ENCODE results near the gene CHAC1. TPM values are rescaled to one million over a fixed set of nuclear protein-coding genes. Genes with fewer than 3 reads are reported as not detected.

CHAC1 gene
- total and polyA plus RNA-seq, 8 donors: 1.3 to 61.6 (median 5.0) TPM

- H3K27ac ChIP-seq: peak overlapping the region in 1 of 5 donors; percentile 3
- DNase-seq: no peak
These were observed 15.3 kb upstream of the CHAC1 start for GRCh38 chr15:40937762-40938535.

GRCh38 chr15:40938536-40938870 lies 14.8 kb upstream of the CHAC1 start:
- WGBS, 5 donors: 89 to 92% (median 92%) methylated on average over 6 of the region's 6 CpGs
- TF ChIP-seq POLR2AphosphoS5 (IDR thresholded peaks at IDR 0.05): no peak
- TF ChIP-seq POLR2A (IDR thresholded peaks at IDR 0.05): no peak
- TF ChIP-seq CTCF (IDR thresholded peaks at IDR 0.05): no peak
- TF ChIP-seq EP300 (IDR thresholded peaks at IDR 0.05): no peak
- intact Hi-C loops (cut with DNase I; ENCODE audit: low total_unique reads): no loop called here
- Histone ChIP-seq H3K27me3 (no peaks in the 10 kb centered on the region), H3K27ac (no peak overlapping the region), H3K9me3 (no peaks in the 10 kb centered on the region), H3K36me3 (peaks cover 0 to 18% (median 0%) of the 10 kb centered on the region in 4 donors), H3K4me1 (peaks cover 22 to 43% (median 30%) of the 10 kb centered on the region in 4 donors), H3K4me3 (no peak overlapping the region)
- no peak for DNase-seq

More at GRCh38 chr15:40937762-40938535, 15.3 kb upstream of the CHAC1 start:
- Histone ChIP-seq H3K36me3 (peaks cover 0 to 18% (median 0%) of the 10 kb centered on the region in 4 donors), H3K4me1 (peaks cover 22 to 40% (median 29%) of the 10 kb centered on the region in 4 donors), H3K4me3 (peak overlapping the region in 1 of 4 donors; percentile 19), H3K9me3 (no peaks in the 10 kb centered on the region), H3K27me3 (peaks cover 0 to 2% (median 0%) of the 10 kb centered on the region in 3 donors)
- WGBS, 5 donors: 64 to 76% (median 72%) methylated on average over 16 to 19 of the region's 19 CpGs
- intact Hi-C loops (cut with DNase I; ENCODE audit: low total_unique reads): no loop called here
- TF ChIP-seq POLR2A (IDR thresholded peaks at IDR 0.05): no peak
- TF ChIP-seq CTCF (IDR thresholded peaks at IDR 0.05): peak in 3 of 7 experiments; percentile 11 to 22 (median 22)

GRCh38 chr15:40940296-40940801 lies 12.9 kb upstream of the CHAC1 start:
- Histone ChIP-seq H3K27me3 (no peaks in the 10 kb centered on the region), H3K27ac (peak overlapping the region; percentile 23 to 90 (median 88)), H3K9me3 (no peaks in the 10 kb centered on the region), H3K4me3 (no peak overlapping the region), H3K4me1 (peaks cover 22 to 46% (median 35%) of the 10 kb centered on the region in 4 donors), H3K36me3 (peaks cover 0 to 10% (median 0%) of the 10 kb centered on the region in 4 donors)
- intact Hi-C loops (cut with DNase I; ENCODE audit: low total_unique reads): no loop called here
- WGBS, 5 donors: 47 to 64% (median 58%) methylated on average over 10 to 15 of the region's 15 CpGs
- DNase-seq: peak in 1 of 2 donors; percentile 46
- TF ChIP-seq EP300 (IDR thresholded peaks at IDR 0.05) (no peak), POLR2A (IDR thresholded peaks at IDR 0.05) (no peak), POLR2AphosphoS5 (IDR thresholded peaks at IDR 0.05) (no peak), CTCF (IDR thresholded peaks at IDR 0.05) (no peak)

- peak overlapping the region; percentile 52 to 59 (median 54) for H3K4me3 ChIP-seq
- 12 to 38% (median 20%) methylated on average over 7 of the region's 7 CpGs for WGBS, 5 donors
- peak in 1 of 2 donors; percentile 36 for DNase-seq
- TF ChIP-seq CTCF (IDR thresholded peaks at IDR 0.05) (no peak), EP300 (IDR thresholded peaks at IDR 0.05) (no peak), POLR2A (IDR thresholded peaks at IDR 0.05) (no peak), POLR2AphosphoS5 (IDR thresholded peaks at IDR 0.05) (no peak)
- H3K9me3 ChIP-seq: no peaks in the 10 kb centered on the region
- intact Hi-C loops (cut with DNase I; ENCODE audit: low total_unique reads): no loop called here
- H3K36me3 ChIP-seq: peaks cover 0 to 9% (median 0%) of the 10 kb centered on the region in 4 donors
- H3K27ac ChIP-seq: peak overlapping the region; percentile 79 to 90 (median 88)
- H3K4me1 ChIP-seq: peaks cover 22 to 53% (median 37%) of the 10 kb centered on the region in 4 donors
- H3K27me3 ChIP-seq: no peaks in the 10 kb centered on the region
These were observed 12.2 kb upstream of the CHAC1 start for GRCh38 chr15:40941068-40941527.
